ENCODE data around the gene SAMD4A. TPM values are rescaled to one million over a fixed set of nuclear protein-coding genes. Genes with fewer than 3 reads are reported as not detected.

The SAMD4A gene
- total RNA-seq, 1 donor from 2014 or later, result 14.4 TPM

DNA sequence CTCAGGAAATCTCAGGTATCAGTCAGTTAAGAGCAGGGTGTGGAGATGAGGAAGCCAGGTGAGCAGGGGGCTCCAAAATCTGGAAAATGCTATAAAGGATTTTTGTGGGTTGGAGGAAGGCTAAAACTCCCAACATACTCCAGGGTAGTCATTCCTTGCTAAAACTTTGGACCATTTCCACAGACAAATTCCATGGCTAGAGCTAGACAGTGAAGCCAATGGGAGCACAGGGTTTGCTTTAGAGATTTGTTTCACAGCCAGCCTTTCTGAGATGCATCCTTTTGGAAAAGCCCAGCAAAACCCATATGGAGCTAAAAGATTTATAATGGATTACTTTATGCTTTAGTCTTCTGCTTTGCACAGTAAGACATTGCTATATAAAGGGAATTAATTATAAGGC is 146.5 kb downstream of the SAMD4A start:
- no peak for DNase-seq (ENCODE audit: extremely low spot score, unreplicated experiment)
- TF ChIP-seq CTCF (conservative IDR thresholded peaks at IDR 0.05), result no peak
- H3K36me3 Mint-ChIP-seq, result no peaks in the 10 kb centered on the region
- no peak overlapping the region for H3K27ac Mint-ChIP-seq
- H3K4me1 Mint-ChIP-seq (ENCODE audit: unreplicated experiment), result no peaks in the 10 kb centered on the region
- H3K4me3 Mint-ChIP-seq, result no peak overlapping the region
- peaks cover 7% of the 10 kb centered on the region for H3K9me3 Mint-ChIP-seq
- no peaks in the 10 kb centered on the region for H3K27me3 Mint-ChIP-seq

- Mint-ChIP-seq H3K27me3 (no peaks in the 10 kb centered on the region), H3K9me3 (peaks cover 12% of the 10 kb centered on the region), H3K4me3 (no peak overlapping the region), H3K36me3 (no peaks in the 10 kb centered on the region), H3K27ac (no peak overlapping the region), H3K4me1 (ENCODE audit: unreplicated experiment) (no peaks in the 10 kb centered on the region)
- DNase-seq (ENCODE audit: extremely low spot score, unreplicated experiment), result no peak
- no peak for TF ChIP-seq CTCF (conservative IDR thresholded peaks at IDR 0.05)
Measured at GRCh38 chr14:54715239-54715638, 148.3 kb downstream of the SAMD4A start.

GRCh38 chr14:54715811-54716210 is 148.9 kb downstream of the SAMD4A start:
- Mint-ChIP-seq H3K4me3 (no peak overlapping the region), H3K4me1 (ENCODE audit: unreplicated experiment) (no peaks in the 10 kb centered on the region), H3K27ac (no peak overlapping the region), H3K9me3 (peaks cover 12% of the 10 kb centered on the region), H3K36me3 (no peaks in the 10 kb centered on the region), H3K27me3 (no peaks in the 10 kb centered on the region)
- DNase-seq (ENCODE audit: extremely low spot score, unreplicated experiment), result no peak
- TF ChIP-seq CTCF (conservative IDR thresholded peaks at IDR 0.05), result no peak

- TF ChIP-seq CTCF (conservative IDR thresholded peaks at IDR 0.05), result no peak
- Mint-ChIP-seq H3K36me3 (no peaks in the 10 kb centered on the region), H3K4me1 (ENCODE audit: unreplicated experiment) (no peaks in the 10 kb centered on the region), H3K27ac (no peak overlapping the region), H3K9me3 (peaks cover 6% of the 10 kb centered on the region), H3K27me3 (no peaks in the 10 kb centered on the region), H3K4me3 (no peak overlapping the region)
- no peak for DNase-seq (ENCODE audit: extremely low spot score, unreplicated experiment)
Measured at GRCh38 chr14:54716862-54717261, 149.9 kb downstream of the SAMD4A start.

DNA sequence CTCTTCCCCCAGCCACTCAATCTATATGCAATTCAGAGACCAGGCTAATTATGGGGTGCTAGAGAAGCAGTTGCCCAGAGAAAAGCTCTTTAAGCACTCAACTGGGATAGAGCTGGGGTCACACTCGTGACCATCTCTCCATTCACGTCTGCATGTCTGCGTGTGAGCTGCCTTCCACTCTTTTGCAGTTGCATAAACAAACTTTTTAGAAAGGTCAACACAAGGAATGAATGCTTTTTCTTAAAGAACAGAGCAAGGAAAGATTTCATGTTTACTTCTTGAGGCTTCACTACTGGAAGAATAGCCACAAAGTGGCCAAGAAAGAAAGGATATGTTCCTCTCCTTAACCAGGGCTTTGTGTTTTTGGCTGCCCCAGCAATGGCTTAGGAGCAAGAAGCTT is 151.1 kb downstream of the SAMD4A start:
- no peaks in the 10 kb centered on the region for H3K4me1 Mint-ChIP-seq (ENCODE audit: unreplicated experiment)

More for the DNA sequence above, 151.1 kb downstream of the SAMD4A start:
- no peak for TF ChIP-seq CTCF (conservative IDR thresholded peaks at IDR 0.05)
- H3K27me3 Mint-ChIP-seq, result no peaks in the 10 kb centered on the region
- no peak overlapping the region for H3K27ac Mint-ChIP-seq
- no peaks in the 10 kb centered on the region for H3K36me3 Mint-ChIP-seq
- H3K9me3 Mint-ChIP-seq, result peaks cover 6% of the 10 kb centered on the region
- no peak for DNase-seq (ENCODE audit: extremely low spot score, unreplicated experiment)
- H3K4me3 Mint-ChIP-seq, result no peak overlapping the region
